Right kidney (tissue), 1 donor: ENCODE measurements around the gene AFAP1L2.

Experiments used
- DNase-seq: peaks from one replicate; pipeline ENCODE4 v3.0.0-alpha.2; 2016

AFAP1L2 gene

DNA sequence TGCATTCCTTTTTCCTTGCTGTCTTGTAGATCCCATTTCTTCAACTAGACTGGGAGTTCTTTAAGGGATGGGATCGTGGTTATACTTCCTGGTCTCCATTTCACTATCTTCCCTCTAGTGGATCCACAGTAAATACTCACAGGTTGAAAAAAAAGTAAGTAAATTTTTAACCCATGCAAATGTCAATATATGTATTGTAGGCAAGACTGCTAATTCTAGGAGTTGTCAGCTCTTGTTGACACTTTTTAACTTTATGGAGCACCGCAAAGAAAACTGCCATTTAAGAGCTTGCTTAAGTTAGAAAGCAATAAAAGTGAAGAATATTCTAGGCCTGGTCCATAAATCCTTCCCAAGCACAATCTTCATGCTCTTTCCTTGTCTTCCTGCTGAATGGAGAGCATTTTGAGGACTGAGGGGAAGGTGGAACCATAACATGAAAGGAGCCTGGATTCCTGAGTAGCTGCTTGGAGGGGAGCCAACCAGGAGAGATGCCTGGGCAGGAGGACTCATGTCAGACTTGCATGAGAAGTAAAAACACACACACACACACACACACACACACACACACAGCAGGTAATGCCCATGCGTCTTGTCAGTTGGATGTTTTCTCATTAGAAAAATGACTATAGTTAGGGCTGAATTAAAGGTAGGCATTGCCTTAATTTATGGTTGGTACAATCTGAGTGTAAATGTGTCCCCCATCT is 133.1 kb downstream of the AFAP1L2 start:
- no peak for DNase-seq

- DNase-seq: no peak
Measured at GRCh38 chr10:114266521-114266920, 137.8 kb downstream of the AFAP1L2 start.

GRCh38 chr10:114265392-114266053 is 138.8 kb downstream of the AFAP1L2 start:
- no peak for DNase-seq

DNA sequence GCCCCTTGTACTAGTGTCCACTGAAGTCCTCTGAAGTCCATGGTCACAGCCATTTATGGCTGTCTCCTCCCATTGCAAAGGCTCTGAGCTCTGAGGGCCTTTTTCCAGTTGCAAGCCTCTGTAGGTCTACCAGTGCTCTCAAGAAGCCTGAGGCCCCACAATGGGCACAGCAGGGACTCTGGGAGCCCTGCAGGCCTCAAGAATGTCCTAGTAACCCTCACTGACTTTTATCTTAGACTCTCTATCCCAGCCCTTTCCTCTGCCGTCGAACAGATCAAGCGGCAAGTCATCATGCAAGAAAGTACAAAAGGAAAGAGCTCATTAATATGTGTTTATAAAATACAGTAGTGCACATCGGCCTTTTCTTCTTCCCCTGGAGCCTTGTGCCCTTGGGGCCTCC is 141.8 kb downstream of the AFAP1L2 start:
- DNase-seq: no peak

DNA sequence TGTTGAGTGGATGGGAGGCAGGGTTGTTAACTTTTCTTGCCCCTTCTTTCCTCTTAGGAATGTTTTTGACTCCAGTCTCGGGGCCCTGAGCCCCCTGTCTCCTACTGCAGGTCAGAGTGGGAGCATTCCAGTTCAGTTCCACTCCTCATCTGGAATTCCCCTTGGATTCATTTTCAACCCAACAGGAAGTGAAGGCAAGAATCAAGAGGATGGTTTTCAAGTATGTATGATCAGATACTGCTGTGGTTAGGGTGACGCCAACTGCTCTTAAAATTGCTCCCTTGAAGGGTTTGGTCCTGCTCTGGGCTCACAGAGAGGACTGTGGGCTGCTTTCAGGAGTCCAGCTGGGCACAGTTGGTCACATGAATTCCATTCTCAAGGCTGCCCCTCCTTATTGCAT is 143.2 kb downstream of the AFAP1L2 start:
- no peak for DNase-seq

DNA sequence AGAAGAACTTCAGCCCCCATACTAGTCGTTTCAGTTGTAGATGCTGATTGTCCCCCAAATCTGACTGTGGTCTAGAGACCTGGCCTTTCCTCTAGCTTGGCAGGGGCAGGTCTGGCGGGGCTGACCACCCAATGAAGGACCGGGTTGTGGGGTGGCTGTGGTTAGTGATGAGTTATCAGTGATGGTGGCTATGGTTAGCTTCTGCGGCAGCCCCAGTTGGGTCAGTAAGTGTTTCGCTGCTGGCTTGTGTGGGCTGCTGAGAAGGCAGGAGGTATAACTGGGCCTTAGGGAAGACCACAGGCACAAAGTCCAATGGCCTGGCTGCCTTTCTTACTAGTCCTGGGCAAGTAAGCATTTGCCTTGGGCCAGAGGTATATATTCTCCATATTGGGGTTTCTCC is 143.9 kb downstream of the AFAP1L2 start:
- no peak for DNase-seq

DNA sequence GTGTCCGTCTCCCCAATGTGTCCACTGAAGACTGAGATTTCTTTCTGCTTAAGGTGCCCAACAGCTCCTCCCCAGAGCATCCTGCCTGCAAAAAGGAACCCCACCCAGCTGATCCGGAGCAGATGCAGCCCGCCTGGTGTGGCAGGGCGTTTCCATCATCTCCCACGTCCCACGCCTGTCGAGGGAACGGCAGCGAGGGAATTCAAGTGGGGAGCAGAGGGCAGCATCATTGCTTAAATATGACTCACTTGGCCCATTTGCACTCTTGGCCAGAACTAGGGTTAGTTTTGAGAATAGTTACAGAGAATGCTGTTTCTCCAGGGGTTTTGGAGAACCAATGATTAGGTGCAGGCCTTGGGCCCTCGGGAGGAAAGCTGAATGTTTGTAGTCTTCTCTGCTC is 144.5 kb downstream of the AFAP1L2 start:
- no peak for DNase-seq

GRCh38 chr10:114258274-114258840 is 145.9 kb downstream of the AFAP1L2 start:
- no peak for DNase-seq

DNA sequence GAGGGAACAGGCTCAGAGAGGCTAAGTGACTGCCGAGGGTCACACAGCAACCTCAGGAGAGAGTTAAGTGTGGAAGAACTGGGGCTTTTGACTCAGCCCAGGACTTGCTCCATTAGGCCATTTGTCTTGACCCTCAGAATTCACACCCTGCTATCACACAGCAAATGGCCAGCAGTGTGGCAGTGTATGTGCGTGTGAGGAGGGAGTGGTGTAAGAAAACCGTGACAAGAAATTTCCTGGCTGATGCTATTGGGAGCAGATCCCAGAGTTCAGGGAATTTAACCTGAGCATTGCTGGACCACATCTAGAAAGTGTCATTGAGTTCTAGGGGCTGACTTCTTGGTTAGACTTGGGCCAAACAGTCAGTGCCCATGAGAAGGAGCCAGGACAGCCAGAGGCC is 146.8 kb downstream of the AFAP1L2 start:
- no peak for DNase-seq

DNA sequence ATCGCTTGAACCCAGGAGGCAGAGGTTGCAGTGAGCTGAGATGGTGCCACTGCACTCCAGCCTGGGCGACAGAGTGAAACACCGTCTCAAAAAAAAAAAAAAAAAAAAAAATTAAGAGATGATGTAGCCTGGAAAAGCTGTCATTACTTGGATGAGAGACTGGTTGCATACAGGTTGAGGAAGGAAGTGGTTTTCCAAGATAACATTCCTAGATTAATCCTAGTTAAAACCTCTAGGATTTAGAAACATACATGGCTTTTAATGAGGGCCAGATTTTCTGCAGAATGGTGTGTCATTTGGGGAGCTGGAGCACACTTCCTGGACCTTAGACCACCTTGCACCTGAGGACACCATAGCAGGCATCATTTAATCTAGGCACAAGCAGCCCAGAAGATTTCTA is 147.5 kb downstream of the AFAP1L2 start:
- no peak for DNase-seq

GRCh38 chr10:114256008-114256765 is 148.1 kb downstream of the AFAP1L2 start:
- DNase-seq: no peak

DNA sequence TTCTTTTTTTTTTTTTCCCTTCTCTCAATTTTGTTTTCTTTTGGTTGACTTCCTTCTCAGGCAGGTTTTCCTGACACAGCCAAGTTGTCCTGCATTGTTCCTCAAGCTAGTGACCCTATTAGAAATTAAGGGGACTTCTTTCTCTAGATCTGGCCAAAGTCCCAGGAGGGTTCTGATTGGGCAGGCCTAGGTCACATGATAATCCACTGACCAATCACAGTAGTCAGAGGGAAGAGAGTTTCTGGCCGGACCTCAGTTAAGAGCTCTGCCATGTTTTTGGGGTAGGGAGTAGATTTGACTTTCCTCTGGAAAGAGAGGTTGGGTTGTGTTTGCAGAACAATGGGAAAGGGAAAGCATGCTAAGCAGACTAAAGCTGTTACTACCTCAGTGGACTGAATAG is 149.1 kb downstream of the AFAP1L2 start:
- no peak for DNase-seq

DNA sequence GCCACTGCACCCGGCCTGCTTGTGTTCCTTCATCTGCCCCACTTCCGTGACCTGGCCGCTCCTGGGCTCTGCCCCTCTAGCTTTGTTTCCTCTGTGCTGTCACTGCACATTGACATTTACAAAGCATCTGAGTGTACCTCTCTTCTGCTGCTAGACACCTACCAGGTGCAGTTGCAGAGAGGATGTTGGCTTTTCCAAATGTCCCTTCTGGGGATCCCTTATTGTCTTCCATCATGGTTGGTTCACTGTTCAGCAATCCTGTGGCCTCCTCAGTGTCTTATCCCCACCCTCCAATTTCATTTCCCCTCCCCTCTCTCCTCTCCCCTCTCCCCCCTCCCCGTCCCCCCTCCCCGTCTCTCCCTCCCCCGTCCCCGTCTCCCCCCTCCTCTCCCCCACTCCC is 151.4 kb downstream of the AFAP1L2 start:
- DNase-seq: no peak

DNA sequence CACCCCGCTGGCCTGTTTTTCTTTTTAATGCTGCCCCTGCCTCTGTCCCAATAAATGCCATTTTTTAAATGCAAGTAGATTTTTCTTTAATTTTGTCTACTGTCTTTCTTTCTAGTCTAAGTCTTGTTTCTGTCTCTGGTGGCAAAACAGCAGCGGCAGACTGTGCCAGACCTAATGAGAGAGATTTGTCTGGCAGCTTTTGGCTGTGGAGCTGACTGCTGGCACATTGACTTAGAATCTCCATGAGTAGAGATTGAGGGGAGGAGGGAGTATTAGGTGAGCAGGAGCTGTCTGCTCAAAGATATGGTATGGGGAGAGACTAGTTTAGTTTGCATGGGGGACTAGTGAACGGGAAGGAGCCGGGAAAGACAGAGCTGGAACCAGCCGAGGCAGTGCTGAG is 152.2 kb downstream of the AFAP1L2 start:
- no peak for DNase-seq

DNA sequence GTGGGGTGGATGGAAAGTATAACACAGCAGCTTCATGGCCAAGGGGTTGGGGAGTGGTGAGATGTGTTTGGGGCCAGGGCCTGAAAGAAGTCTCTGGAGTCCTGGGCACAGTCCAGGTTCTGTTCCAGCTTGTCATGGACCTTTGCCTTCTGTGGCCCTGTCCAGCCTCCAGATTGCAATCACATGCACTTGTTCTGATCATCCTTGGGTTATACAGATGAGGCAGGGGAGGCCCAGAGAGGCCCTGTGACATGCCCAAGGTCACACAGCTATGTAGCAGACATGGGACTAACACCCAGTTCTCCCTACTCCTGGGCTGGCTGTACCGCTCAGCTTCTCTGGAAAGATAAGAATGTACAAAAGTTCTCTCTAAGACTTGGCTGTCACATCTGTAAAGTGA is 153.6 kb downstream of the AFAP1L2 start:
- DNase-seq: no peak

DNA sequence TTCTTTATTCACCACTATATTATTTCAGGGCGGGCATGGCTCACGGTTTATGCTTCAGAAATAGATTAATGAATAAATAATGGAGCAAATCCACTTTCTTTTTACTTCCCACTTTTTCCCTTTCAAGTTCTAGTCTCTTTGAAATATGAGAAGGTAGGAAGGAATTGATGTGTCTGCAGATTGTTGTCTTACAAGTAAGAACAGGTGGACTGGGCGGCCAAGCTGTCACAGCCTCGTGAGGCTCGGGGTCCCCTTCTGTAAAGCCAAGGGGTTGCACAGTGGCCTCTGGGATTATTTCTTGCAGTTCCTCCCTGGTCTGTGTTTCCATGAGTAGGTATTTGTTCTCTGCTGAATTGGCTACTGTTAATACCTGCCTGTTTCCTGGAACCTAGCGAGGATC is 154.1 kb downstream of the AFAP1L2 start:
- DNase-seq: no peak

DNA sequence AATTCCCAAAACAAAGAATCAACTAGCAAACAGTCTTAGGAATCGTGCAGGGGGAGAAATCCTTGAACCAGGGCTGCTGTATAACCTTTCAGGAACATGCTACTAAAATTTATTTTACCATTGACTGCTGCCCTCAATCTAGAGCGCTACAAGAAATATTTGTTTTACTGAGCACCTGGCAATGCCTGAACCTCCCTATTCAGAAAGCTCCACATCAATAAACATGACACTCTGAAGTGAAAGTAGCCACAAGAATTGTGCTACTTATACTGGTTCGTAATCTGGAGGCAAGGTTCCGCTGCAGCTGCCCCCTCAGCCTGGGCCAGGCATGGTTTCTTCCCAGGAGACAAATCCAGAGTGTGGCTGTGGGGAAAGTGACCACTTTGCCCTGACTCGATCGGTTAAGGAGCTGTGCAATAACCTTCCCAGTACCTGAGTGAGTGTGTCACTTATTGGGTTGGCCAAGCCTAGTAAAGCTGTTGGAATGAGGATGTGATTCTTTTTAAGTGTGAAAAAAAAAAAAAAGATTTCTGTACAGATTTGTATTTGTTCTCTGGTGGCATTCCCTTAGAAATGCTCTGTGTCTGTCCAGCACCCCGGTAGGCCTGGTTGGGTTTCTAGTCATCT is 157.5 kb downstream of the AFAP1L2 start:
- no peak for DNase-seq

- no peak for DNase-seq
Measured at GRCh38 chr10:114245121-114245791, 159.0 kb downstream of the AFAP1L2 start.
